ENCODE measurements around the gene KIAA0930. TPM values are rescaled to one million over a fixed set of nuclear protein-coding genes. Genes with fewer than 3 reads are reported as not detected.

KIAA0930 gene
- total RNA-seq, 2 experiments from 2014 or later = 13.3 to 17.8 TPM

- H3K4me3 Mint-ChIP-seq = peak overlapping the region; percentile 89
- ChIA-PET POLR2A (no interaction called here), CTCF (no interaction called here)
- DNase-seq = no peak
- no peaks in the 10 kb centered on the region for H3K9me3 Mint-ChIP-seq
- no peaks in the 10 kb centered on the region for H3K27me3 Mint-ChIP-seq
- peak overlapping the region; percentile 68 for H3K27ac Mint-ChIP-seq
- H3K36me3 Mint-ChIP-seq (ENCODE audit: low read depth) = no peaks in the 10 kb centered on the region
- peaks cover 34% of the 10 kb centered on the region for H3K4me1 Mint-ChIP-seq
These were observed 1.6 kb downstream of the KIAA0930 start for GRCh38 chr22:45238957-45239680.

GRCh38 chr22:45238076-45238956 lies 2.4 kb downstream of the KIAA0930 start:
- Mint-ChIP-seq H3K36me3 (ENCODE audit: low read depth) (no peaks in the 10 kb centered on the region), H3K4me1 (peaks cover 34% of the 10 kb centered on the region), H3K27ac (no peak overlapping the region), H3K9me3 (no peaks in the 10 kb centered on the region), H3K27me3 (no peaks in the 10 kb centered on the region), H3K4me3 (no peak overlapping the region)
- POLR2A ChIA-PET = no interaction called here
- DNase-seq = no peak
- CTCF ChIA-PET = interaction anchor here (0.5 kb wide), 1 partner anchor 139 kb away, joined by 3 read pairs; no protein-coding TSS in a partner anchor

GRCh38 chr22:45237065-45237990 lies 3.4 kb downstream of the KIAA0930 start:
- no peaks in the 10 kb centered on the region for H3K36me3 Mint-ChIP-seq (ENCODE audit: low read depth)
- no peaks in the 10 kb centered on the region for H3K9me3 Mint-ChIP-seq
- no peak for DNase-seq
- H3K27ac Mint-ChIP-seq = no peak overlapping the region
- no peaks in the 10 kb centered on the region for H3K27me3 Mint-ChIP-seq
- H3K4me3 Mint-ChIP-seq = no peak overlapping the region
- H3K4me1 Mint-ChIP-seq = peaks cover 34% of the 10 kb centered on the region
- CTCF ChIA-PET = interaction anchor here (0.5 kb wide), 1 partner anchor 138 kb away, joined by 3 read pairs; no protein-coding TSS in a partner anchor
- POLR2A ChIA-PET = no interaction called here

GRCh38 chr22:45235851-45236342 lies 4.8 kb downstream of the KIAA0930 start:
- H3K27ac Mint-ChIP-seq = peak overlapping the region; percentile 31
- H3K36me3 Mint-ChIP-seq (ENCODE audit: low read depth) = no peaks in the 10 kb centered on the region
- H3K9me3 Mint-ChIP-seq = no peaks in the 10 kb centered on the region
- H3K4me1 Mint-ChIP-seq = peaks cover 24% of the 10 kb centered on the region
- H3K4me3 Mint-ChIP-seq = no peak overlapping the region
- DNase-seq = no peak
- no peaks in the 10 kb centered on the region for H3K27me3 Mint-ChIP-seq
- ChIA-PET CTCF (interaction anchor here (0.6 to 1.0 kb wide), 2 partner anchors 12 to 389 kb away, joined by 3 read pairs; no protein-coding TSS in a partner anchor), POLR2A (interaction anchor here (0.7 kb wide), 1 partner anchor 127 kb away, joined by 3 read pairs; no protein-coding TSS in a partner anchor)

- POLR2A ChIA-PET = no interaction called here
These were observed 5.5 kb downstream of the KIAA0930 start for GRCh38 chr22:45235101-45235777.

GRCh38 chr22:45233827-45234226 lies 6.9 kb downstream of the KIAA0930 start:
- no peaks in the 10 kb centered on the region for H3K27me3 Mint-ChIP-seq
- ChIA-PET CTCF (interaction anchor here (0.6 kb wide), 1 partner anchor 19 kb away, joined by 4 read pairs; no protein-coding TSS in a partner anchor), POLR2A (no interaction called here)
- no peaks in the 10 kb centered on the region for H3K9me3 Mint-ChIP-seq
- no peak overlapping the region for H3K4me3 Mint-ChIP-seq
- H3K36me3 Mint-ChIP-seq (ENCODE audit: low read depth) = no peaks in the 10 kb centered on the region
- H3K27ac Mint-ChIP-seq = no peak overlapping the region
- peaks cover 14% of the 10 kb centered on the region for H3K4me1 Mint-ChIP-seq
- DNase-seq = no peak

More at GRCh38 chr22:45235101-45235777, 5.5 kb downstream of the KIAA0930 start:
- Mint-ChIP-seq H3K4me1 (peaks cover 23% of the 10 kb centered on the region), H3K36me3 (ENCODE audit: low read depth) (no peaks in the 10 kb centered on the region), H3K9me3 (no peaks in the 10 kb centered on the region), H3K4me3 (no peak overlapping the region), H3K27ac (peak overlapping the region; percentile 31), H3K27me3 (no peaks in the 10 kb centered on the region)
- CTCF ChIA-PET = interaction anchor here (1.0 kb wide), 1 partner anchor 13 kb away, joined by 3 read pairs; no protein-coding TSS in a partner anchor
- DNase-seq = peak; percentile 45

GRCh38 chr22:45233386-45233785 lies 7.3 kb downstream of the KIAA0930 start:
- H3K9me3 Mint-ChIP-seq = no peaks in the 10 kb centered on the region
- H3K27ac Mint-ChIP-seq = no peak overlapping the region
- CTCF ChIA-PET = no interaction called here
- no peaks in the 10 kb centered on the region for H3K36me3 Mint-ChIP-seq (ENCODE audit: low read depth)
- no peak for DNase-seq
- no peak overlapping the region for H3K4me3 Mint-ChIP-seq
- POLR2A ChIA-PET = no interaction called here
- H3K27me3 Mint-ChIP-seq = no peaks in the 10 kb centered on the region
- peaks cover 14% of the 10 kb centered on the region for H3K4me1 Mint-ChIP-seq

GRCh38 chr22:45231293-45231692 lies 9.4 kb downstream of the KIAA0930 start:
- Mint-ChIP-seq H3K4me1 (peaks cover 9% of the 10 kb centered on the region), H3K27ac (no peak overlapping the region), H3K9me3 (no peaks in the 10 kb centered on the region), H3K4me3 (no peak overlapping the region), H3K36me3 (ENCODE audit: low read depth) (no peaks in the 10 kb centered on the region), H3K27me3 (no peaks in the 10 kb centered on the region)
- POLR2A ChIA-PET = no interaction called here
- no peak for DNase-seq
- CTCF ChIA-PET = no interaction called here

- no peaks in the 10 kb centered on the region for H3K27me3 Mint-ChIP-seq
- no peaks in the 10 kb centered on the region for H3K9me3 Mint-ChIP-seq
- no peak overlapping the region for H3K4me3 Mint-ChIP-seq
- ChIA-PET POLR2A (no interaction called here), CTCF (no interaction called here)
- H3K36me3 Mint-ChIP-seq (ENCODE audit: low read depth) = no peaks in the 10 kb centered on the region
- H3K4me1 Mint-ChIP-seq = no peaks in the 10 kb centered on the region
- H3K27ac Mint-ChIP-seq = no peak overlapping the region
- no peak for DNase-seq
These were observed 10.5 kb downstream of the KIAA0930 start for GRCh38 chr22:45230026-45230721.

GRCh38 chr22:45229181-45229580 lies 11.5 kb downstream of the KIAA0930 start:
- DNase-seq = no peak
- no peaks in the 10 kb centered on the region for H3K36me3 Mint-ChIP-seq (ENCODE audit: low read depth)
- H3K4me3 Mint-ChIP-seq = no peak overlapping the region
- H3K27ac Mint-ChIP-seq = no peak overlapping the region
- no peaks in the 10 kb centered on the region for H3K9me3 Mint-ChIP-seq
- CTCF ChIA-PET = no interaction called here
- POLR2A ChIA-PET = no interaction called here
- no peaks in the 10 kb centered on the region for H3K27me3 Mint-ChIP-seq
- H3K4me1 Mint-ChIP-seq = no peaks in the 10 kb centered on the region

GRCh38 chr22:45228401-45228754 lies 12.3 kb downstream of the KIAA0930 start:
- H3K4me1 Mint-ChIP-seq = no peaks in the 10 kb centered on the region
- H3K27me3 Mint-ChIP-seq = no peaks in the 10 kb centered on the region
- no peak overlapping the region for H3K27ac Mint-ChIP-seq
- no peaks in the 10 kb centered on the region for H3K9me3 Mint-ChIP-seq
- H3K4me3 Mint-ChIP-seq = no peak overlapping the region
- CTCF ChIA-PET = no interaction called here
- POLR2A ChIA-PET = no interaction called here
- no peaks in the 10 kb centered on the region for H3K36me3 Mint-ChIP-seq (ENCODE audit: low read depth)
- DNase-seq = no peak

Measured in activated CD4-positive, alpha-beta T cell treated with anti-CD3 and anti-CD28 coated beads, Interleukin-2, amount 10 ng/mL, durations not matched to agents 7 days and 5 days (primary cell).